ENCODE measurements around the gene MTR. TPM values are rescaled to one million over a fixed set of nuclear protein-coding genes. Genes with fewer than 3 reads are reported as not detected.

MTR gene
- total and polyA plus RNA-seq, 9 of the 15 experiments (the other 6 are each of a cell fraction or from before 2014, with no cell fraction given): 3.4 to 44.3 (median 20.3) TPM

DNA sequence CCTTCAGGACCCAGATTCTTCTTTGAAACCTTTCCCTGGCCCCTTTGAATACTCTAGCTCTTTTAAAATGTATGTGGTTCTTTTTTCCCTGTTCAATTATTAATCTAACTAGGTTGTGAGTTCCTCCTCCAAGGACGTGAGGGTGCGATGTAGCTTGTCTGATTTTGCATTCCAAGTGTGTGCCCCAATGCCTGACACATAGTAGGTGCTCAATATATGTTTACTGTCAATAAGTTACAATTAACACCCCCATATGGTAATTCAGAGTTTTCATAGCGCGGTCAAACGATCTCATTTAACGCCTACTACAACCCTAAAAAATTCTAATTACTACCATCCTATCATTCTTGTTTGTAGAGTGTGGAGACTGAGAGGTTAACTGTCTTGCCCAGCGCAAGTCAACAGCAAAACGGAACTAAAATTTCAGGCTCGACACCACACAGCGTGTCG is 482 bp upstream of the MTR start (continued):
- TF ChIP-seq, protein P1, sequence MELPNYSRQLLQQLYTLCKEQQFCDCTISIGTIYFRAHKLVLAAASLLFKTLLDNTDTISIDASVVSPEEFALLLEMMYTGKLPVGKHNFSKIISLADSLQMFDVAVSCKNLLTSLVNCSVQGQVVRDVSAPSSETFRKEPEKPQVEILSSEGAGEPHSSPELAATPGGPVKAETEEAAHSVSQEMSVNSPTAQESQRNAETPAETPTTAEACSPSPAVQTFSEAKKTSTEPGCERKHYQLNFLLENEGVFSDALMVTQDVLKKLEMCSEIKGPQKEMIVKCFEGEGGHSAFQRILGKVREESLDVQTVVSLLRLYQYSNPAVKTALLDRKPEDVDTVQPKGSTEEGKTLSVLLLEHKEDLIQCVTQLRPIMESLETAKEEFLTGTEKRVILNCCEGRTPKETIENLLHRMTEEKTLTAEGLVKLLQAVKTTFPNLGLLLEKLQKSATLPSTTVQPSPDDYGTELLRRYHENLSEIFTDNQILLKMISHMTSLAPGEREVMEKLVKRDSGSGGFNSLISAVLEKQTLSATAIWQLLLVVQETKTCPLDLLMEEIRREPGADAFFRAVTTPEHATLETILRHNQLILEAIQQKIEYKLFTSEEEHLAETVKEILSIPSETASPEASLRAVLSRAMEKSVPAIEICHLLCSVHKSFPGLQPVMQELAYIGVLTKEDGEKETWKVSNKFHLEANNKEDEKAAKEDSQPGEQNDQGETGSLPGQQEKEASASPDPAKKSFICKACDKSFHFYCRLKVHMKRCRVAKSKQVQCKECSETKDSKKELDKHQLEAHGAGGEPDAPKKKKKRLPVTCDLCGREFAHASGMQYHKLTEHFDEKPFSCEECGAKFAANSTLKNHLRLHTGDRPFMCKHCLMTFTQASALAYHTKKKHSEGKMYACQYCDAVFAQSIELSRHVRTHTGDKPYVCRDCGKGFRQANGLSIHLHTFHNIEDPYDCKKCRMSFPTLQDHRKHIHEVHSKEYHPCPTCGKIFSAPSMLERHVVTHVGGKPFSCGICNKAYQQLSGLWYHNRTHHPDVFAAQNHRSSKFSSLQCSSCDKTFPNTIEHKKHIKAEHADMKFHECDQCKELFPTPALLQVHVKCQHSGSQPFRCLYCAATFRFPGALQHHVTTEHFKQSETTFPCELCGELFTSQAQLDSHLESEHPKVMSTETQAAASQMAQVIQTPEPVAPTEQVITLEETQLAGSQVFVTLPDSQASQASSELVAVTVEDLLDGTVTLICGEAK (IDR thresholded peaks at IDR 0.05): no peak
- TF ChIP-seq, protein P1 (CRISPR knock-in tag; IDR thresholded peaks at IDR 0.05): no peak
- TF ChIP-seq ZNF75A (CRISPR knock-in tag; IDR thresholded peaks at IDR 0.05) (no peak), STAT5A (IDR thresholded peaks at IDR 0.05; ENCODE audit: borderline replicate concordance, low read length) (no peak; the same call in 1 of the 2 replicates), NFE2 (IDR thresholded peaks at IDR 0.05; ENCODE audit: low read depth) (no peak), KDM1A (IDR thresholded peaks at IDR 0.05) (0 out of 4 replicates have a peak, but pooled peaks of 1 of the 2 experiments have one; percentile 25), ARID2 (IDR thresholded peaks at IDR 0.05) (no peak), TEAD1 (CRISPR knock-in tag; IDR thresholded peaks at IDR 0.05) (peak in 1 of 2 experiments; percentile 54; a peak in 1 of 4 replicates), PML (IDR thresholded peaks at IDR 0.05; ENCODE audit: low read length) (no peak), FOSL1 (tag; conservative IDR thresholded peaks at IDR 0.05) (peak; percentile 32; the same call in 1 of the 2 replicates), IFI16 (CRISPR knock-in tag; IDR thresholded peaks at IDR 0.05) (0 out of 2 replicates have a peak, but pooled peaks have one; percentile 33), SMAD4 (CRISPR knock-in tag; conservative IDR thresholded peaks at IDR 0.05) (peak; percentile 53), ZFP36 (IDR thresholded peaks at IDR 0.05; ENCODE audit: low read depth, low read length, partially characterized antibody) (peak; percentile 52), CAMTA2 (CRISPR knock-in tag; conservative IDR thresholded peaks at IDR 0.05) (no peak)
- TF ChIP-seq, protein P2, sequence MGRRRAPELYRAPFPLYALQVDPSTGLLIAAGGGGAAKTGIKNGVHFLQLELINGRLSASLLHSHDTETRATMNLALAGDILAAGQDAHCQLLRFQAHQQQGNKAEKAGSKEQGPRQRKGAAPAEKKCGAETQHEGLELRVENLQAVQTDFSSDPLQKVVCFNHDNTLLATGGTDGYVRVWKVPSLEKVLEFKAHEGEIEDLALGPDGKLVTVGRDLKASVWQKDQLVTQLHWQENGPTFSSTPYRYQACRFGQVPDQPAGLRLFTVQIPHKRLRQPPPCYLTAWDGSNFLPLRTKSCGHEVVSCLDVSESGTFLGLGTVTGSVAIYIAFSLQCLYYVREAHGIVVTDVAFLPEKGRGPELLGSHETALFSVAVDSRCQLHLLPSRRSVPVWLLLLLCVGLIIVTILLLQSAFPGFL (CRISPR knock-in tag; IDR thresholded peaks at IDR 0.05): no peak
- TF ChIP-seq, protein P3, sequence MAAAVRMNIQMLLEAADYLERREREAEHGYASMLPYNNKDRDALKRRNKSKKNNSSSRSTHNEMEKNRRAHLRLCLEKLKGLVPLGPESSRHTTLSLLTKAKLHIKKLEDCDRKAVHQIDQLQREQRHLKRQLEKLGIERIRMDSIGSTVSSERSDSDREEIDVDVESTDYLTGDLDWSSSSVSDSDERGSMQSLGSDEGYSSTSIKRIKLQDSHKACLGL (CRISPR knock-in tag; IDR thresholded peaks at IDR 0.05; ENCODE audit: borderline replicate concordance, poor library complexity, severe bottlenecking): no peak
- TF ChIP-seq, protein P4, sequence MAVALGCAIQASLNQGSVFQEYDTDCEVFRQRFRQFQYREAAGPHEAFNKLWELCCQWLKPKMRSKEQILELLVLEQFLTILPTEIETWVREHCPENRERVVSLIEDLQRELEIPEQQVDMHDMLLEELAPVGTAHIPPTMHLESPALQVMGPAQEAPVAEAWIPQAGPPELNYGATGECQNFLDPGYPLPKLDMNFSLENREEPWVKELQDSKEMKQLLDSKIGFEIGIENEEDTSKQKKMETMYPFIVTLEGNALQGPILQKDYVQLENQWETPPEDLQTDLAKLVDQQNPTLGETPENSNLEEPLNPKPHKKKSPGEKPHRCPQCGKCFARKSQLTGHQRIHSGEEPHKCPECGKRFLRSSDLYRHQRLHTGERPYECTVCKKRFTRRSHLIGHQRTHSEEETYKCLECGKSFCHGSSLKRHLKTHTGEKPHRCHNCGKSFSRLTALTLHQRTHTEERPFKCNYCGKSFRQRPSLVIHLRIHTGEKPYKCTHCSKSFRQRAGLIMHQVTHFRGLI (CRISPR knock-in tag; IDR thresholded peaks at IDR 0.05): 0 out of 2 replicates have a peak, but pooled peaks have one; percentile 54

Data from K562 (cell line).